ENCODE measurements around the gene RSU1. TPM values are rescaled to one million over a fixed set of nuclear protein-coding genes. Genes with fewer than 3 reads are reported as not detected.
A peak's percentile ranks its signal among the peaks of the same experiment; 100 is the strongest.

RSU1 gene
- total RNA-seq, 1 experiment from 2014 or later = 54.4 TPM

DNA sequence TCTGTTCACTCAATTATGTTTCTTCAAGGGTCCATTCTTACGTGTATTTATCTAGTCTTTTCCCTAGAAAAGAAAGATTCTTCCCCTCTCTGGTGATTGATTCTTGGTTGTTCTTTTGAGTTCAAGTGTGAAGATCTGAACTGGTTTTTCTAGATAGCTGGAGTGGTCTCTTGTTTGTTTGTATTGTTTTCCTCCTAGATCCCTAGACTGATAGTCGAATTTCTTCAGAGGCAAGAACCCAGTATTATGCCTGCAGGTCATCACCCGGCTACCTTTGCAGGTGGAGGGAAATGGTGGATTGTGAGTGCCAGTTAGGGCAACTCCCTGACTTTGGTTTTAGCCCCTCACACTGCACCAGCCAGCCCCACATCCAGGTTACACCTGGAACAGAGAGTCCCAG, 2.2 kb upstream of the RSU1 start:
- H3K4me1 Mint-ChIP-seq (ENCODE audit: insufficient read depth, unreplicated experiment) = peaks cover 17% of the 10 kb centered on the region
- H3K9me3 Mint-ChIP-seq (ENCODE audit: unreplicated experiment) = peaks cover 8% of the 10 kb centered on the region
- intact Hi-C loops (cut with micrococcal nuclease) = no loop called here
- no peak overlapping the region for H3K27ac Mint-ChIP-seq (ENCODE audit: low read depth, unreplicated experiment)
- no peak overlapping the region for H3K4me3 Mint-ChIP-seq (ENCODE audit: unreplicated experiment)
- TF ChIP-seq, protein P1, sequence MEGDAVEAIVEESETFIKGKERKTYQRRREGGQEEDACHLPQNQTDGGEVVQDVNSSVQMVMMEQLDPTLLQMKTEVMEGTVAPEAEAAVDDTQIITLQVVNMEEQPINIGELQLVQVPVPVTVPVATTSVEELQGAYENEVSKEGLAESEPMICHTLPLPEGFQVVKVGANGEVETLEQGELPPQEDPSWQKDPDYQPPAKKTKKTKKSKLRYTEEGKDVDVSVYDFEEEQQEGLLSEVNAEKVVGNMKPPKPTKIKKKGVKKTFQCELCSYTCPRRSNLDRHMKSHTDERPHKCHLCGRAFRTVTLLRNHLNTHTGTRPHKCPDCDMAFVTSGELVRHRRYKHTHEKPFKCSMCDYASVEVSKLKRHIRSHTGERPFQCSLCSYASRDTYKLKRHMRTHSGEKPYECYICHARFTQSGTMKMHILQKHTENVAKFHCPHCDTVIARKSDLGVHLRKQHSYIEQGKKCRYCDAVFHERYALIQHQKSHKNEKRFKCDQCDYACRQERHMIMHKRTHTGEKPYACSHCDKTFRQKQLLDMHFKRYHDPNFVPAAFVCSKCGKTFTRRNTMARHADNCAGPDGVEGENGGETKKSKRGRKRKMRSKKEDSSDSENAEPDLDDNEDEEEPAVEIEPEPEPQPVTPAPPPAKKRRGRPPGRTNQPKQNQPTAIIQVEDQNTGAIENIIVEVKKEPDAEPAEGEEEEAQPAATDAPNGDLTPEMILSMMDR (IDR thresholded peaks at IDR 0.05; ENCODE audit: unreplicated experiment) = no peak
- H3K36me3 Mint-ChIP-seq (ENCODE audit: insufficient read depth, unreplicated experiment) = peaks cover 8% of the 10 kb centered on the region
- CTCF ChIA-PET = interaction anchor here (0.6 to 1.5 kb wide), 4 partner anchors 23 to 1776 kb away, joined by 3 to 8 read pairs (median 3); no protein-coding TSS in a partner anchor
- POLR2A ChIA-PET = no interaction called here
- BruUV-seq (replicated peaks) = no TSS peak
- DNase-seq (ENCODE audit: unreplicated experiment) = no peak
- H3K27me3 Mint-ChIP-seq (ENCODE audit: insufficient read depth, unreplicated experiment) = no peaks in the 10 kb centered on the region

- TF ChIP-seq, protein P1 (IDR thresholded peaks at IDR 0.05; ENCODE audit: unreplicated experiment) = no peak
- no peak for DNase-seq (ENCODE audit: unreplicated experiment)
- Mint-ChIP-seq H3K36me3 (ENCODE audit: insufficient read depth, unreplicated experiment) (peaks cover 10% of the 10 kb centered on the region), H3K27ac (ENCODE audit: low read depth, unreplicated experiment) (no peak overlapping the region), H3K4me1 (ENCODE audit: insufficient read depth, unreplicated experiment) (peaks cover 17% of the 10 kb centered on the region), H3K4me3 (ENCODE audit: unreplicated experiment) (no peak overlapping the region), H3K27me3 (ENCODE audit: insufficient read depth, unreplicated experiment) (no peaks in the 10 kb centered on the region), H3K9me3 (ENCODE audit: unreplicated experiment) (peaks cover 8% of the 10 kb centered on the region)
- no TSS peak for BruUV-seq (replicated peaks)
- CTCF ChIA-PET = interaction anchor here (0.6 kb wide), 1 partner anchor 1776 kb away, joined by 3 read pairs; no protein-coding TSS in a partner anchor
- intact Hi-C loops (cut with micrococcal nuclease) = no loop called here
- POLR2A ChIA-PET = no interaction called here
These were observed 1.8 kb upstream of the RSU1 start for GRCh38 chr10:16819026-16819425.

GRCh38 chr10:16816830-16817124, 447 bp downstream of the RSU1 start:
- ChIA-PET POLR2A (interaction anchor here (0.6 to 1.8 kb wide), 12 partner anchors 10 to 1935 kb away, joined by 3 to 17 read pairs (median 3); partner anchors contain the start of genes MINDY3, TRDMT1 and VIM), CTCF (interaction anchor here (1.1 to 2.1 kb wide), 2 partner anchors 11 to 40 kb away, joined by 4 to 12 read pairs; no protein-coding TSS in a partner anchor)
- TF ChIP-seq, protein P1 (IDR thresholded peaks at IDR 0.05; ENCODE audit: unreplicated experiment) = no peak
- Mint-ChIP-seq H3K27me3 (ENCODE audit: insufficient read depth, unreplicated experiment) (no peaks in the 10 kb centered on the region), H3K36me3 (ENCODE audit: insufficient read depth, unreplicated experiment) (peaks cover 14% of the 10 kb centered on the region), H3K27ac (ENCODE audit: low read depth, unreplicated experiment) (peak overlapping the region; percentile 74), H3K4me3 (ENCODE audit: unreplicated experiment) (peak overlapping the region; percentile 94), H3K9me3 (ENCODE audit: unreplicated experiment) (peaks cover under 1% of the 10 kb centered on the region), H3K4me1 (ENCODE audit: insufficient read depth, unreplicated experiment) (peaks cover 17% of the 10 kb centered on the region)
- DNase-seq (ENCODE audit: unreplicated experiment) = no peak
- no TSS peak for BruUV-seq (replicated peaks)
- intact Hi-C loops (cut with micrococcal nuclease) = no loop called here

- intact Hi-C loops (cut with micrococcal nuclease) = no loop called here
- no TSS peak for BruUV-seq (replicated peaks)
- Mint-ChIP-seq H3K4me3 (ENCODE audit: unreplicated experiment) (peak overlapping the region; percentile 94), H3K9me3 (ENCODE audit: unreplicated experiment) (no peaks in the 10 kb centered on the region), H3K36me3 (ENCODE audit: insufficient read depth, unreplicated experiment) (peaks cover 14% of the 10 kb centered on the region), H3K27me3 (ENCODE audit: insufficient read depth, unreplicated experiment) (no peaks in the 10 kb centered on the region), H3K4me1 (ENCODE audit: insufficient read depth, unreplicated experiment) (peaks cover 17% of the 10 kb centered on the region), H3K27ac (ENCODE audit: low read depth, unreplicated experiment) (peak overlapping the region; percentile 30)
- no peak for DNase-seq (ENCODE audit: unreplicated experiment)
- TF ChIP-seq, protein P1 (IDR thresholded peaks at IDR 0.05; ENCODE audit: unreplicated experiment) = no peak
- ChIA-PET CTCF (interaction anchor here (0.6 to 2.1 kb wide), 4 partner anchors 11 to 362 kb away, joined by 3 to 12 read pairs (median 4); no protein-coding TSS in a partner anchor), POLR2A (interaction anchor here (0.5 to 1.8 kb wide), 4 partner anchors 33 to 1934 kb away, joined by 3 to 11 read pairs (median 4); partner anchors contain the start of gene MINDY3)
These were observed 1.1 kb downstream of the RSU1 start for GRCh38 chr10:16816171-16816570.
